Karpas-422 (cell line): ENCODE measurements around the gene CCDC85A. TPM values are rescaled to one million over a fixed set of nuclear protein-coding genes. Genes with fewer than 3 reads are reported as not detected.

Experiments used
- DNase-seq: peaks from one replicate; pipeline ENCODE4 v3.0.0-alpha.2; 2015
- H2AFZ ChIP-seq: fragments of 200-600 bp; sonication (generic); 2 replicates; pipeline ENCODE4 v1.6.1; 2014; ENCODE audit warnings: antibody characterized with exemption, low read length, mixed read lengths
- H3K27ac ChIP-seq: fragments of 200-600 bp; sonication (generic); 2 replicates; pipeline ENCODE4 v1.5.1; 2014; ENCODE audit warnings: mild to moderate bottlenecking, low read length, moderate library complexity
- H3K27me3 ChIP-seq: fragments of 200-600 bp; sonication (generic); 2 replicates; pipeline ENCODE4 v1.6.1; 2014; ENCODE audit warnings: low read length, mixed read lengths
- H3K36me3 ChIP-seq: fragments of 200-600 bp; sonication (generic); 2 replicates; pipeline ENCODE4 v1.6.1; 2014; ENCODE audit warnings: low read length, mixed read lengths; ENCODE audit not compliant: insufficient read depth
- H3K4me1 ChIP-seq: fragments of 200-600 bp; sonication (generic); 2 replicates; pipeline ENCODE4 v1.6.1; 2014; ENCODE audit warnings: mild to moderate bottlenecking, low read length, mixed read lengths
- H3K4me2 ChIP-seq: fragments of 200-600 bp; sonication (generic); 2 replicates; pipeline ENCODE4 v1.6.1; 2014; ENCODE audit warnings: low read length, low read depth, mild to moderate bottlenecking; ENCODE audit not compliant: poor library complexity, severe bottlenecking
- H3K4me3 ChIP-seq: fragments of 200-600 bp; sonication (generic); 2 replicates; pipeline ENCODE4 v1.5.1; 2014; ENCODE audit warnings: mild to moderate bottlenecking, antibody characterized with exemption, low read length, mixed read lengths
- H3K79me2 ChIP-seq: fragments of 200-600 bp; sonication (generic); 2 replicates; pipeline ENCODE4 v1.6.1; 2014; ENCODE audit warnings: mild to moderate bottlenecking, low read length, mixed read lengths
- H3K9ac ChIP-seq: fragments of 200-600 bp; sonication (generic); 2 replicates; pipeline ENCODE4 v1.6.0; 2014; ENCODE audit warnings: low read length
- H3K9me2 ChIP-seq: fragments of 200-600 bp; sonication (generic), shearing (Covaris generic); replicated peaks from 2 replicates; pipeline ENCODE4 v1.6.0; 2014; ENCODE audit warnings: mild to moderate bottlenecking, low read length, moderate library complexity; ENCODE audit not compliant: insufficient read depth
- H3K9me3 ChIP-seq: fragments of 300-700, 200-600 bp; sonication (generic); 2 replicates; pipeline ENCODE4 v1.6.1; 2014; ENCODE audit warnings: low read length, mixed read lengths
- H4K20me1 ChIP-seq: fragments of 200-600 bp; sonication (generic); 2 replicates; pipeline ENCODE4 v1.6.1; 2014; ENCODE audit warnings: mild to moderate bottlenecking, antibody characterized with exemption, low read length, low read depth; ENCODE audit not compliant: insufficient read depth
- total RNA-seq: library from RNA; depleted of rRNA; stranded (reverse); fragments of >200 nt; shearing (Covaris generic); gene quantifications from 2 replicates; pipeline ENCODE4 v1.2.3, GENCODE V29; 2014; ENCODE audit warnings: low replicate concordance

Gene CCDC85A
- total RNA-seq, 1 experiment from 2014 or later = not detected

- no peaks in the 10 kb centered on the region for H3K4me1 ChIP-seq
- H3K9ac ChIP-seq = no peak overlapping the region
- H3K4me3 ChIP-seq = no peak overlapping the region
- no peaks in the 10 kb centered on the region for H3K9me3 ChIP-seq
- no peak overlapping the region for H3K4me2 ChIP-seq
- no peaks in the 10 kb centered on the region for H3K36me3 ChIP-seq
- H3K9me2 ChIP-seq = no peaks in the 10 kb centered on the region
- H4K20me1 ChIP-seq = no peaks in the 10 kb centered on the region
- no peak for DNase-seq
- H3K27me3 ChIP-seq = no peaks in the 10 kb centered on the region
- no peaks in the 10 kb centered on the region for H3K79me2 ChIP-seq
- H3K27ac ChIP-seq = no peak overlapping the region
- H2AFZ ChIP-seq = no peak overlapping the region
These were observed 132.2 kb downstream of the CCDC85A start for GRCh38 chr2:56316011-56316410.

DNA sequence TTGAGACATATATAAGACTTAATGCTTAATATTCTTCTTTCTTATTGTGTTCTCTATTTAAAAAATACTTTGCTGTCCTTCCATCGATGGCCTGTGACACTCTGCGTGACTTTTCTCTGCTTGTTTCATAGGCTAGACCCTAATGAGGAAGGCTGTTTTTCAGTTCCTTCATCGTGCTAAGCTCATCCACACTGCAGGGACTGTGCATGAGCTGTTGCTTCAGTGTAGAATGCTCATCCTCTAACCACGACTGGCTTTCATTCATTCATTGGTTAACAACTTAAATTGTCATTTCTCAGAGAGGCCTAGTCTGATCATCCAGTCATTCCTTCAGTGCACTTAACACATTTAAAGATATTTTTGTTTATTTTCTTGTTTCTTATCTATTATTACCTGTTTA is 134.4 kb downstream of the CCDC85A start:
- no peaks in the 10 kb centered on the region for H3K9me2 ChIP-seq
- no peaks in the 10 kb centered on the region for H4K20me1 ChIP-seq
- no peak overlapping the region for H3K4me3 ChIP-seq
- no peaks in the 10 kb centered on the region for H3K27me3 ChIP-seq
- no peak overlapping the region for H3K27ac ChIP-seq
- DNase-seq = no peak
- no peaks in the 10 kb centered on the region for H3K79me2 ChIP-seq
- H3K4me1 ChIP-seq = no peaks in the 10 kb centered on the region
- no peaks in the 10 kb centered on the region for H3K9me3 ChIP-seq
- no peak overlapping the region for H3K9ac ChIP-seq
- H2AFZ ChIP-seq = no peak overlapping the region
- H3K36me3 ChIP-seq = no peaks in the 10 kb centered on the region
- no peak overlapping the region for H3K4me2 ChIP-seq

DNA sequence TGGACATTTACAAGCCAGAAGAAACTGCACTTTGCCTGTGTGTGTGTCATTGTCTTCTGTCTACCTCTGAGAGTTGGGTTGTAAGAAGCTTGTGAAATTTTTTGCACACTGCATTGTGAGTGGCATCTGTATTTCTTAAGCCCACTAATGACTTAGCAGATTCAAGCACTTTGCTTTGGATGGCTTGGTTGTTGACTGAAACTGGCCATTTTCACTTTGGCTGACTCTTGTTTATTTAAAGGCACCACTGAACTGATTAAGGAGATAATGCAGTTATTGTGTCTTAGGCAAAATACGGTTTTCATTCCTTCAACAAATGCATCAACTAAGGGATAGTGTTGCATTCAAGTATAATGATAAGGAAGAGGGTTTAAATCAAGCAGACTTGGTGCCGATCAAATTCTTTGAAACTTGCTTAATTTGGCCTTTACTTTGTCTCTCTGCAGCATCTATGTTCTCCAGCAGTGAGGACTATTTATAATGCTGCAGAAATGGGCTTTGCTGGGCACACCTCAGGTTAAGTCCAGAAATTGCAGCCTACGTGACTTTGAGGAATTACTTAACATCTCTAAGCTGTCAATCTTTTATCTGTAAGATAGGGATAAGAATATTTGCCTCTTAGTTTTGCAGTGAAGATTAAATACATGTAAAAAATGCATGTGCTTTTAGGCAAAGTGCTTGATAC is 142.0 kb downstream of the CCDC85A start:
- Histone ChIP-seq H3K79me2 (no peaks in the 10 kb centered on the region), H2AFZ (no peak overlapping the region), H3K9ac (no peak overlapping the region), H3K27ac (no peak overlapping the region), H4K20me1 (no peaks in the 10 kb centered on the region), H3K4me1 (no peaks in the 10 kb centered on the region), H3K27me3 (peaks cover 3% of the 10 kb centered on the region; the same call in 1 of the 2 replicates), H3K9me3 (no peaks in the 10 kb centered on the region), H3K4me2 (no peak overlapping the region), H3K9me2 (no peaks in the 10 kb centered on the region), H3K36me3 (no peaks in the 10 kb centered on the region), H3K4me3 (no peak overlapping the region)
- no peak for DNase-seq

- Histone ChIP-seq H3K9ac (no peak overlapping the region), H3K4me2 (no peak overlapping the region), H3K36me3 (no peaks in the 10 kb centered on the region), H3K9me3 (no peaks in the 10 kb centered on the region), H3K4me3 (no peak overlapping the region), H3K27me3 (peaks cover 3% of the 10 kb centered on the region; the same call in 1 of the 2 replicates), H3K27ac (no peak overlapping the region), H3K4me1 (no peaks in the 10 kb centered on the region), H3K79me2 (no peaks in the 10 kb centered on the region), H4K20me1 (no peaks in the 10 kb centered on the region), H3K9me2 (no peaks in the 10 kb centered on the region), H2AFZ (no peak overlapping the region)
- no peak for DNase-seq
These were observed 142.6 kb downstream of the CCDC85A start for GRCh38 chr2:56326346-56326741.

DNA sequence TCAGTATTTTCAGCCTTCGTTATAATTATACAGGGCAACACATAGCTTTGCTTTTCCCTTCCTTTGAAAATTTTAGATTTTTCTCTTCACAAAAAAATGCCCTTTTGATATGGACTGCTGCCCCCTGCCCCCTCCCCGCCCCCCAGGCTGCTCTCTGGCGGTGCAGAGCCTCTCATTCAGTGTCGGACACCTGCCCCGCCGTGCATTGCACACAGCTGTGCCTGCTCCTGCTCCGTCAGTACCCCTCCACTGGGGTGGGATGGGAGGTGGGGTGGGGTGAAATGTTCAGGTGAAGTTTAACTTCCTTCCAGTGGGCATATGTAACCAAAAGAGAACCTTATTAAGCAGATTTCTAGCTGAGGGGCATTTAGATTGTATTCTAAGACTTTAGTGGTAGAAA is 148.0 kb downstream of the CCDC85A start:
- H3K79me2 ChIP-seq = no peaks in the 10 kb centered on the region
- H3K27ac ChIP-seq = no peak overlapping the region
- H3K4me3 ChIP-seq = no peak overlapping the region
- H2AFZ ChIP-seq = no peak overlapping the region
- no peak overlapping the region for H3K4me2 ChIP-seq
- no peaks in the 10 kb centered on the region for H3K9me2 ChIP-seq
- peaks cover 3% of the 10 kb centered on the region; the same call in 1 of the 2 replicates for H3K27me3 ChIP-seq
- no peaks in the 10 kb centered on the region for H3K36me3 ChIP-seq
- H3K9me3 ChIP-seq = no peaks in the 10 kb centered on the region
- DNase-seq = no peak
- no peak overlapping the region for H3K9ac ChIP-seq
- H4K20me1 ChIP-seq = no peaks in the 10 kb centered on the region
- no peaks in the 10 kb centered on the region for H3K4me1 ChIP-seq

GRCh38 chr2:56333812-56334485 is 150.2 kb downstream of the CCDC85A start:
- DNase-seq = no peak

GRCh38 chr2:56334622-56335021 is 150.8 kb downstream of the CCDC85A start:
- Histone ChIP-seq H3K4me3 (no peak overlapping the region), H2AFZ (no peak overlapping the region), H3K9ac (no peak overlapping the region), H3K4me2 (no peak overlapping the region), H3K4me1 (no peaks in the 10 kb centered on the region), H3K27me3 (no peaks in the 10 kb centered on the region), H4K20me1 (no peaks in the 10 kb centered on the region), H3K79me2 (no peaks in the 10 kb centered on the region), H3K9me2 (no peaks in the 10 kb centered on the region), H3K36me3 (no peaks in the 10 kb centered on the region), H3K27ac (no peak overlapping the region), H3K9me3 (no peaks in the 10 kb centered on the region)
- no peak for DNase-seq

More at GRCh38 chr2:56333812-56334485, 150.2 kb downstream of the CCDC85A start:
- H3K4me2 ChIP-seq = no peak overlapping the region
- H3K9ac ChIP-seq = no peak overlapping the region
- no peak overlapping the region for H3K4me3 ChIP-seq
- no peaks in the 10 kb centered on the region for H3K9me3 ChIP-seq
- H3K27me3 ChIP-seq = no peaks in the 10 kb centered on the region
- no peaks in the 10 kb centered on the region for H3K4me1 ChIP-seq
- H3K27ac ChIP-seq = no peak overlapping the region
- no peaks in the 10 kb centered on the region for H3K9me2 ChIP-seq
- no peak overlapping the region for H2AFZ ChIP-seq
- H3K79me2 ChIP-seq = no peaks in the 10 kb centered on the region
- no peaks in the 10 kb centered on the region for H3K36me3 ChIP-seq
- H4K20me1 ChIP-seq = no peaks in the 10 kb centered on the region

DNA sequence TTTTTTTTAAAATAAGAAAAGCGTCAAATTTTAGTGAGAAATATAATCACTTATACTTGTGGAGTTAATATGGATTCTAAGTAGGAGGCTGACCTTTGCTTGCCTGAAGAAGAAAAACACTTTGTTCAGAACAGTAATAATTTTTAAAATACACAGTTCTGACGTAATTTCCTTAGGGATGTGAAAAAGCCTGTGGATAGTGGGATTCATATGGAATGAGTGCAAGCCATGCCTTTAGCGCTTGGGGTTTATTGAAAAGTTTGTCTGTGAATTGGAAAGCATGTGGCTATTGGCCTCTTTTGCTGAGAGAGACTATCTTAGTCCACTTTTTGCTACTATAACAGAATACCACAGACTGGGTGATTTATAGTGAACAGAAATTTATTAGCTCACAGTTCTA is 151.3 kb downstream of the CCDC85A start:
- H3K4me1 ChIP-seq = no peaks in the 10 kb centered on the region
- H4K20me1 ChIP-seq = no peaks in the 10 kb centered on the region
- DNase-seq = no peak
- no peak overlapping the region for H2AFZ ChIP-seq
- H3K79me2 ChIP-seq = no peaks in the 10 kb centered on the region
- no peak overlapping the region for H3K4me2 ChIP-seq
- no peaks in the 10 kb centered on the region for H3K9me3 ChIP-seq
- H3K9me2 ChIP-seq = no peaks in the 10 kb centered on the region
- no peak overlapping the region for H3K4me3 ChIP-seq
- H3K27me3 ChIP-seq = no peaks in the 10 kb centered on the region
- no peak overlapping the region for H3K27ac ChIP-seq
- H3K36me3 ChIP-seq = no peaks in the 10 kb centered on the region
- H3K9ac ChIP-seq = no peak overlapping the region
